Endodermal cell (in vitro differentiated cells): Measurements from ENCODE around the gene CCDC30. TPM values are rescaled to one million over a fixed set of nuclear protein-coding genes. Genes with fewer than 3 reads are reported as not detected.
"Not testable (repeated sequence)": the region's sequence is repeated elsewhere in the genome, so short reads cannot be mapped to it uniquely, and the experiment has no call there.

Source experiments
- DNase-seq: peaks from one replicate; pipeline ENCODE4 v3.0.0-alpha.2; 2017
- H3K27ac ChIP-seq: 2 replicates; pipeline ENCODE4 v1.5.1; 2013; ENCODE audit warnings: mild to moderate bottlenecking, low read depth, low read length, moderate library complexity
- H3K27me3 ChIP-seq: 2 replicates; pipeline ENCODE4 v1.6.1; 2013; ENCODE audit warnings: mild to moderate bottlenecking, low read length, moderate library complexity; ENCODE audit not compliant: insufficient read depth, control insufficient read depth, poor library complexity, severe bottlenecking
- H3K36me3 ChIP-seq: 2 replicates; pipeline ENCODE4 v1.7.0; 2013; ENCODE audit warnings: mild to moderate bottlenecking, low read length, moderate library complexity; ENCODE audit not compliant: control insufficient read depth, insufficient read depth
- H3K4me1 ChIP-seq: one replicate; pipeline ENCODE4 v1.7.0; 2013; ENCODE audit warnings: low read length; ENCODE audit not compliant: control insufficient read depth, insufficient read depth
- H3K4me3 ChIP-seq: 2 replicates; pipeline ENCODE4 v1.5.1; 2013; ENCODE audit warnings: mild to moderate bottlenecking, low read length, moderate library complexity
- H3K9ac ChIP-seq: 2 replicates; pipeline ENCODE4 v1.6.1; 2013; ENCODE audit warnings: mild to moderate bottlenecking, low read length, moderate library complexity; ENCODE audit not compliant: poor library complexity, severe bottlenecking; ENCODE audit errors: extremely low read depth
- H3K9me3 ChIP-seq: 2 replicates; pipeline ENCODE4 v1.6.1; 2013; ENCODE audit warnings: mild to moderate bottlenecking, low read length, moderate library complexity; ENCODE audit not compliant: control insufficient read depth
- H3K27ac Mint-ChIP-seq: 2 replicates; pipeline ENCODE4 v1.8.0; 2020; ENCODE audit warnings: mixed read lengths
- H3K27me3 Mint-ChIP-seq: 2 replicates; pipeline ENCODE4 v1.8.0; 2021; ENCODE audit warnings: mild to moderate bottlenecking, mixed read lengths; ENCODE audit not compliant: insufficient read depth
- H3K36me3 Mint-ChIP-seq: 2 replicates; pipeline ENCODE4 v1.8.0; 2020; ENCODE audit warnings: low read depth, mixed read lengths
- H3K4me1 Mint-ChIP-seq: 2 replicates; pipeline ENCODE4 v1.8.0; 2020; ENCODE audit warnings: mixed read lengths
- H3K4me3 Mint-ChIP-seq: 2 replicates; pipeline ENCODE4 v1.8.0; 2020; ENCODE audit warnings: mild to moderate bottlenecking, moderate library complexity, mixed read lengths
- H3K9me3 Mint-ChIP-seq: 2 replicates; pipeline ENCODE4 v1.8.0; 2020; ENCODE audit warnings: mild to moderate bottlenecking, mixed read lengths
- WGBS, 2 experiments: methylation state at CpG; one replicate each; pipeline versions ENCODE4 v1.1.5 to v1.1.7; 2013; ENCODE audit warnings: missing lambda C conversion rate in 2 of 2, mixed read lengths in 1 of 2; ENCODE audit not compliant: insufficient coverage in 1 of 2, insufficient read length in 1 of 2; 5-methylcytosine and 5-hydroxymethylcytosine counted together
- total RNA-seq, 2 donors: library from RNA; stranded (reverse); fragmentation: NEBNext Ultra II Directional in 1 of 2; extraction: Animal tissue kit (Norgen Biotek cat#: 25700) in 1 of 2; gene quantifications; 2 replicates in 1 of 2; 3 replicates in 1 of 2; pipeline ENCODE4 v1.2.1, GENCODE V29; 2021
- TF ChIP-seq, protein P1 (sequence below): fragments of 200-600 bp; sonication (generic); conservative IDR thresholded peaks from 2 replicates; pipeline ENCODE4 v1.5.0; 2021; ENCODE audit warnings: antibody characterized with exemption, mild to moderate bottlenecking

Gene CCDC30
- total RNA-seq, 2 donors from 2014 or later: 4.8 to 6.4 TPM

- Histone ChIP-seq H3K4me1 (no peaks in the 10 kb centered on the region), H3K4me3 (no peak overlapping the region), H3K27ac (no peak overlapping the region), H3K27me3 (no peaks in the 10 kb centered on the region), H3K9me3 (no peaks in the 10 kb centered on the region), H3K36me3 (no peaks in the 10 kb centered on the region), H3K9ac (no peak overlapping the region)
- Mint-ChIP-seq H3K4me3 (no peak overlapping the region), H3K4me1 (no peaks in the 10 kb centered on the region), H3K27me3 (no peaks in the 10 kb centered on the region), H3K27ac (no peak overlapping the region), H3K36me3 (peaks cover 5% of the 10 kb centered on the region), H3K9me3 (no peaks in the 10 kb centered on the region)
- TF ChIP-seq, protein P1, sequence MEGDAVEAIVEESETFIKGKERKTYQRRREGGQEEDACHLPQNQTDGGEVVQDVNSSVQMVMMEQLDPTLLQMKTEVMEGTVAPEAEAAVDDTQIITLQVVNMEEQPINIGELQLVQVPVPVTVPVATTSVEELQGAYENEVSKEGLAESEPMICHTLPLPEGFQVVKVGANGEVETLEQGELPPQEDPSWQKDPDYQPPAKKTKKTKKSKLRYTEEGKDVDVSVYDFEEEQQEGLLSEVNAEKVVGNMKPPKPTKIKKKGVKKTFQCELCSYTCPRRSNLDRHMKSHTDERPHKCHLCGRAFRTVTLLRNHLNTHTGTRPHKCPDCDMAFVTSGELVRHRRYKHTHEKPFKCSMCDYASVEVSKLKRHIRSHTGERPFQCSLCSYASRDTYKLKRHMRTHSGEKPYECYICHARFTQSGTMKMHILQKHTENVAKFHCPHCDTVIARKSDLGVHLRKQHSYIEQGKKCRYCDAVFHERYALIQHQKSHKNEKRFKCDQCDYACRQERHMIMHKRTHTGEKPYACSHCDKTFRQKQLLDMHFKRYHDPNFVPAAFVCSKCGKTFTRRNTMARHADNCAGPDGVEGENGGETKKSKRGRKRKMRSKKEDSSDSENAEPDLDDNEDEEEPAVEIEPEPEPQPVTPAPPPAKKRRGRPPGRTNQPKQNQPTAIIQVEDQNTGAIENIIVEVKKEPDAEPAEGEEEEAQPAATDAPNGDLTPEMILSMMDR: no peak
- 92 to 93% methylated on average over 2 of the region's 2 CpGs for WGBS, 2 experiments
- no peak for DNase-seq
Observed at GRCh38 chr1:42482635-42483153, 19.6 kb downstream of the CCDC30 start.

DNA sequence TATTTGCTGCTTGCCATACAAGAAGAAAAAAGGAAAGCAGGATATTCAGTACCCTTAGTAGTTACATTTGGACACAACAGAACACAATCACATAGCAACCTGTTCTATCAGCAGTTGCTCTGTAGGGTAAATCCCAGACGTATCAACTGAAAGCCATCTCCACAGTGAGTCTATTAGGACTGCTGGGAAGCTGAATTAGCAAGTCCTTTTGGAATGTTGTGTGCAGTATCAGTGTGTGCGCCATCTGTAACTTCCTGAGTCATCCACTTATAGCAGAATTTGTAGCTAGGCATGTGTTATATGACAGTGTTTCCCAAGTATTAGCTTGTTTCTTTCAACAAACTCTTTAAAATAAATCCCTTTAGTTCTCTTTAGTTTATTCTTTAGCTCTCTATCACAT, 21.3 kb downstream of the CCDC30 start:
- Mint-ChIP-seq H3K4me3 (no peak overlapping the region), H3K27ac (no peak overlapping the region), H3K27me3 (no peaks in the 10 kb centered on the region), H3K9me3 (no peaks in the 10 kb centered on the region), H3K4me1 (no peaks in the 10 kb centered on the region), H3K36me3 (peaks cover 5% of the 10 kb centered on the region)
- Histone ChIP-seq H3K27ac (no peak overlapping the region), H3K4me1 (no peaks in the 10 kb centered on the region), H3K36me3 (no peaks in the 10 kb centered on the region), H3K27me3 (peaks cover 8% of the 10 kb centered on the region), H3K4me3 (no peak overlapping the region), H3K9me3 (no peaks in the 10 kb centered on the region), H3K9ac (no peak overlapping the region)
- no peak for DNase-seq
- TF ChIP-seq, protein P1: no peak
- whole genome bisulfite sequencing, 2 experiments: 85% methylated on average over 2 of the region's 2 CpGs; no CpG with 5 or more reads in 1 of the 2 experiments

GRCh38 chr1:42490237-42490636, 27.2 kb downstream of the CCDC30 start:
- DNase-seq: no peak
- no peaks in the 10 kb centered on the region for H3K4me1 ChIP-seq
- Mint-ChIP-seq H3K4me1 (no peaks in the 10 kb centered on the region), H3K27me3 (peaks cover 2% of the 10 kb centered on the region), H3K9me3 (peaks cover 11% of the 10 kb centered on the region), H3K4me3 (no peak overlapping the region), H3K27ac (no peak overlapping the region), H3K36me3 (no peaks in the 10 kb centered on the region)
- 97 to 100% methylated on average over 1 to 2 of the region's 3 CpGs for WGBS, 2 experiments
- H3K27ac ChIP-seq: no peak overlapping the region
- H3K4me3 ChIP-seq: no peak overlapping the region
- H3K9me3 ChIP-seq: no peaks in the 10 kb centered on the region
- H3K9ac ChIP-seq: no peak overlapping the region
- no peaks in the 10 kb centered on the region for H3K36me3 ChIP-seq
- TF ChIP-seq, protein P1: no peak
- peaks cover 8% of the 10 kb centered on the region for H3K27me3 ChIP-seq

DNA sequence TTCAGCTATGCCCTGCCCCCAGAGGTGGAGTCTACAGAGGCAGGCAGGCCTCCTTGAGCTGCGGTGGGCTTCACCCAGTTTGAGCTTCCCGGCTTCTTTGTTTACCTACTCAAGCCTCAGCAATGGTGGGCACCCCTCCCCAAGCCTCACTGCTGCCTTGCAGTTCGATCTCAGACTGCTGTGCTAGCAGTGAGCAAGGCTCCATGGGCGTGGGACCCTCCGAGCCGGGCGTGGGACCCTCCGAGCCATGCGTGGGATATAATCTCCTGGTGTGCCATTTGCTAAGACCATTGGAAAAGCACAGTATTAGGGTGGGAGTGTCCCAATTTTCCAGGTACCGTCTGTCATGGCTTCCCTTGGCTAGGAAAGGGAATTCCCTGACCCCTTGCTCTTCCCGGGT, 38.9 kb downstream of the CCDC30 start:
- H3K9me3 Mint-ChIP-seq: peaks cover 70% of the 10 kb centered on the region
- peaks cover 47% of the 10 kb centered on the region for H3K36me3 Mint-ChIP-seq
- H3K27me3 Mint-ChIP-seq, H3K4me3 Mint-ChIP-seq, H3K36me3 ChIP-seq, H3K27me3 ChIP-seq, H3K4me3 ChIP-seq, DNase-seq, H3K27ac Mint-ChIP-seq, H3K27ac ChIP-seq, H3K9ac ChIP-seq, H3K4me1 ChIP-seq, H3K4me1 Mint-ChIP-seq: not testable (repeated sequence)
- 83 to 86% methylated on average over 8 to 11 of the region's 11 CpGs for WGBS, 2 experiments
- H3K9me3 ChIP-seq: peaks cover 52% of the 10 kb centered on the region
